Mesodermal cell (in vitro differentiated cells): ENCODE data around the gene PPP1R13L.
"Not testable (repeated sequence)": the region's sequence is repeated elsewhere in the genome, so short reads cannot be mapped to it uniquely, and the experiment has no call there.

Source experiments
- H3K27ac ChIP-seq: 2 replicates; pipeline ENCODE4 v1.7.0; 2013; ENCODE audit warnings: mild to moderate bottlenecking, low read depth, low read length, moderate library complexity; ENCODE audit not compliant: severe bottlenecking
- H3K36me3 ChIP-seq: 2 replicates; pipeline ENCODE4 v1.7.1; 2013; ENCODE audit warnings: mild to moderate bottlenecking, low read length, moderate library complexity; ENCODE audit not compliant: control insufficient read depth, insufficient read depth
- H3K4me1 ChIP-seq: one replicate; pipeline ENCODE4 v1.7.1; 2013; ENCODE audit warnings: mild to moderate bottlenecking, low read length; ENCODE audit not compliant: insufficient read depth, control insufficient read depth, poor library complexity, severe bottlenecking
- H3K4me3 ChIP-seq: 2 replicates; pipeline ENCODE4 v1.7.0; 2013; ENCODE audit warnings: low read length, control low read depth, mild to moderate bottlenecking; ENCODE audit not compliant: insufficient read depth, poor library complexity, severe bottlenecking; ENCODE audit errors: extremely low read depth
- H3K9me3 ChIP-seq: 2 replicates; pipeline ENCODE4 v1.7.1; 2013; ENCODE audit warnings: mild to moderate bottlenecking, low read length, moderate library complexity; ENCODE audit not compliant: control insufficient read depth
- WGBS, 2 experiments: methylation state at CpG; one replicate each; pipeline ENCODE4 v1.1.5; 2013; ENCODE audit warnings: missing lambda C conversion rate in 2 of 2; ENCODE audit not compliant: insufficient coverage in 2 of 2; 5-methylcytosine and 5-hydroxymethylcytosine counted together

Gene PPP1R13L

DNA sequence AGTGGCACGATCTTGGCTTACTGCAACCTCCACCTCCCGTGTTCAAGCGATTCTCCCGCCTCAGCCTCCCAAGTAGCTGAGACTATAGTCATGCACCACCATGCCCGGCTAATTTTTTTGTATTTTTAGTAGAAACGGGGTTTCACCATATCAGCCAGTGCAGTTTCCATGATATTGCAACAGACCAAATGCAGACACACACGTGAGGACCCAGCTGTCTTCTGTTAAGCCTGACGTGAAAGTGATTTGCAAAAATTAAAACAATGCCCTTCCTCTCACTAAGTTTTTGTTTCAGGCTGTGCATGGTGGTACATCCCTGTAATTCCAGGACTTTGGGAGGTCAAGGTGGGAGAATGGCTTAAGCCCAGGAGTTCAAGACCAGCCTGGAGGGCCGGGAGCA lies 26.1 kb upstream of the PPP1R13L start:
- not testable (repeated sequence) for H3K27ac ChIP-seq, H3K4me1 ChIP-seq, H3K4me3 ChIP-seq, H3K36me3 ChIP-seq, H3K9me3 ChIP-seq
- 88 to 91% methylated on average over 6 to 9 of the region's 9 CpGs for whole genome bisulfite sequencing, 2 experiments

DNA sequence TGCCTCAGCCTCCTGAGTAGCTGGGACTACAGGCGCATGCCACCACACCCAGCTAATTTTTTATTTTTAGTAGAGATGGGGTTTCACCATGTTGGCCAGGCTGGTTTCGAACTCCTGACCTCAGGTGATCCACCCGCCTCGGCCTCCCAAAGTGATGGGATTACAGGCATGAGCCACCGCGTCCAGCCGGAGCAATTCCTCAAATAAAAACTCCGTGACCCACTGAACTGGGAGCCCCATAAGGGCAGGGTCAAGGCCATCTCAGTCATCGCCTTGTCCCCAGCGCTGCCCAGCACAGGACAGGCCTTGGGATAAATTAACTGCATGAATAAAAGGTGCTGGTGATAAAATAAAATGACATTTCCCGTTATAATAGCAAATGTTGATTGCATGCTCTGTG lies 25.0 kb upstream of the PPP1R13L start:
- H3K27ac ChIP-seq, H3K36me3 ChIP-seq, H3K9me3 ChIP-seq, H3K4me3 ChIP-seq: not testable (repeated sequence)
- WGBS, 2 experiments, result 83 to 89% methylated on average over 7 to 9 of the region's 11 CpGs
- H3K4me1 ChIP-seq, result peaks cover 13% of the 10 kb centered on the region

DNA sequence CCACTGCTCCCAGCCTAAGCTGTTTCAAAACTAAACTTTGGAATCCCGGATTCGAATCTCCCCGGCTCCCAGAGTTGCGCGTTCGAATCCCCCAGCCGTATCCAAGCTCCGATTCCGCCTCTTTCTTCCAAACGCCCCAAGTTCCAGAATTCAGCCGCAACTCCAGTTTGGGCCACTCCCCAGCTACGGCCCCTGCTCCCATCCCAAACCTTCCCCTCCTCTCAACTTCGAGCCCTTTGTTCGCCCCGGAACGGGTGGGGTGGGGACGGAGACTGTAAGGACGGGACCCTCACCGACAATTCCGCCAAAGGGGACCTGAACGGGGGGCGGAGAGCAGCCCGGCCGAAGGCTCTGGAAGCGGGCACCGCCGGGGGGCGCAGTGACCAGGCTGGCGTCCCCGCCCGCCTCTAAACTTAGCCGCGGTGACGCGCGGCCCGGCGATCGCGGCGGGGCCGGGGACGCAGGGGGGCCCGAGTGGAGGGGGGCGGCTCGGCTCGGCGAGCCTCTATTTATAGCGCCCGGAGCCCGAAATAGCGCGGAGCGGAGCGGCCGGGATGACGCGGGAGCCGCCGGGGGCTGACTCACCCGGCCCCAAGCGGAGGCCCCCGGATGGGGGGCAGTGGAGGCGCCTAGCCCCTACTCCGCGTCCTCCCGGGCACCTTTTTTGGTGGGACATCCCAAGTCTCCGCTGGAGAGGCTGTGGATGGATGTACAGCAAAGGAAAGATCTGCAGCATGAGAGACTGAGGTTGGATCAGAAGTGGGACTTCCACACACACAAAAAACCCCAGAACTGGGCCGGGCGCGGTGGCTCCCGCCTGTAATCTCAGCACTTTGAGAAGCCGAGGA lies 23.7 kb upstream of the PPP1R13L start:
- peaks cover 13% of the 10 kb centered on the region for H3K4me1 ChIP-seq
- H3K27ac ChIP-seq, result peak overlapping the region; percentile 93
- WGBS, 2 experiments, result 6 to 7% methylated on average over 54 to 63 of the region's 73 CpGs
- no peaks in the 10 kb centered on the region for H3K9me3 ChIP-seq
- H3K4me3 ChIP-seq, result peak overlapping the region; percentile 48
- no peaks in the 10 kb centered on the region for H3K36me3 ChIP-seq

DNA sequence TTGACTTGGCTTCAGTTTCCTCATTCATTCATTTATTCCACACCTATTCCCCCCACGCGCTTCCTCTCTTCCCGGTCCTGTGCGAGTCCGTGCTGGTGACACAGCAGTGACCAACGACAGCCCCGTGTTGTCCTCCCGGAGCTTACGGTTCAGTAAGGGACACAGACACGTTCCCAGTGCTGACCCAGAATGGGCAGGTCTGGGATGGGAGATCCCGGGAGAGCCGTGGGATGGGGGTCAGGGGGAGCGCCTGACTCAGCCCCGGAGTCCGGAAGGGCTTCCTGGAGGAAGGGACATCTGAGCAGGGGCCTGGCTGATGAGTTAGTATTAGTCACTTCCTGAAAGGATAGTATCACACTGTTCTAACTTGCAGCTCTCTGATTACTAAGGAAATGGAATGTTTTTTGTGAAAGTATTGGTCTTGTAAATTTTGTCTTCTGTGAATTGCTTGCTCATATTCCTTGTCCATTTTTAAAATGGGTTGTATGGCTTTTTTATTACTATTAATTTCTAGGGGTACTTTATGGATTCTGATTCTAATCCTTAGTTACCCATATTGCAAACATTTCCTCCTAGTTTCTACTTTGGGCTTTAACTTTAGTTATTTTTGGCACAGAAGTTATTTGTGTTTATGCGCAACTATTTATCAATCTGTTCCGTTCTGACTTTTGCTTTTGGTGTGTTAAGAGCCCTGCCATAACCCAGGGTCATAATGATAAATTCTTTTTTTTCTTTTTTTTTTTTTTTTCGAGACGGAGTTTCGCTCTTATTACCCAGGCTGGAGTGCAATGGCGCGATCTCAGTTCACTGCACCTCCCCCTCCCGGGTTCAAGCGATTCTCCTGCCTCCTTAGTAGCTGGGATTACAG lies 19.6 kb upstream of the PPP1R13L start:
- H3K4me1 ChIP-seq, result peaks cover 19% of the 10 kb centered on the region
- peak overlapping the region; percentile 97 for H3K27ac ChIP-seq
- peaks cover 15% of the 10 kb centered on the region for H3K36me3 ChIP-seq
- no peaks in the 10 kb centered on the region for H3K9me3 ChIP-seq
- peak overlapping the region; percentile 72 for H3K4me3 ChIP-seq
- WGBS, 2 experiments, result 5 to 10% methylated on average over 16 to 20 of the region's 24 CpGs

DNA sequence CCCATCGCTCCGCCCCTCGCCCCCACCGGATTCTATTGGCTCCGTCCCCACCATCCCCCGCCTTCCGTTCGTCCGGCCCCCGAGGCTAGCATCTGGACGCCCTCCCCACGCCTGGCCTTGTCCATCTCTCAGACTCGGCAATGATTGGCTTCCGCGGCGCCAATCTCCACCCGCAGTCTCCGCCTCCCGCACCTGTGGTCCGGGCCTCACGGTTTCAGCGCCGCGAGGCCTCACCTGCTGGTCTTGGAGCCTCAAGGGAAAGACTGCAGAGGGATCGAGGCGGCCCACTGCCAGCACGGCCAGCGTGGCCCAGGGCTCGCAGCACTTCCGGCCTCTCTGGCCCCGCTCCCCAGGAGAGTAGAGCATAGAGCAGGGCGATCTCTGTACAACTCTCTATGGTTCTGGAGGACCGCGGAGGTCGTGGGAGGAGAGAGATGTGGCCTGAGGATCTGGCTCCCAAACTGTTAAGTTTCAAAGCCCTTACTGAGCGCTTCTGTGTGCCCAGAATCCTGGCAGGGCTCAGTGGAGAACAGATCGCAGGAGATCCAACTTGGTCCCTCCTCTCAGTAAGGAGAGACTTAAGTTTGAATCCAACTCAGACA lies 18.8 kb upstream of the PPP1R13L start, which contains the start of gene ERCC1:
Gene ERCC1, minus strand, starts transcription at position 329 of the 602 bp plus-strand sequence. CDS start 543 bp downstream, outside the sequence.
- Histone ChIP-seq H3K4me1 (peaks cover 15% of the 10 kb centered on the region), H3K36me3 (peaks cover 22% of the 10 kb centered on the region), H3K4me3 (peak within 1 kb of the TSS; percentile 72), H3K9me3 (no peaks in the 10 kb centered on the region), H3K27ac (peak within 1 kb of the TSS; percentile 97)
- 0 to 1% methylated on average over 24 to 37 of the region's 37 CpGs for WGBS, 2 experiments

DNA sequence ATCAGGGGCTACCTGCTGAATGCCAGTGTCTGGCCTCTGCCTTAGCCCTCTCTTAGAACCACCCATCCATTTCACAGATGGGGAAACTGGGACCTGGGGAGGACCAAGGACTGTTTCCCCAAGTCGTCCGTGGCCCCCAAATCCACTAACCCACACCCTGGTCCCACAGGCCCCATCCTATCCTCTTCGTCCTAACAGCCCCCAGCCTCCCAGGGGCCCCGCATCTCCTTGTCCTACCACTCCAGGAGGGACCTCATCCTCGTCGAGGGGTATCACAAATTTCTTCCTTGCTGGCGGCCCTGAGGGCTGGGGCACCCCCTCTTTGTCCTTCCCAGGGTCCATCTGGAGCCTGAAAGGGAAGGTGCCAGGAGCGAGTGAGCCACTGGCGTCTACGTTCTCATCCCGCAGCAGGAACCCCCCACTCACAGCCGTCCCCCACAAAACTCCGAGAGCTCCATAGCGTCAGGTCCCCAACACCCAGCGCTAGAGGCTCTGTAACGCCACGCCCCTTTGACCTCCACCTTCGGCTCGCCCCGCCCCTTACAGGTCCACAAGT lies 18.2 kb upstream of the PPP1R13L start:
- 14 to 19% methylated on average over 14 to 19 of the region's 20 CpGs for WGBS, 2 experiments
- H3K27ac ChIP-seq, result peak overlapping the region; percentile 97

DNA sequence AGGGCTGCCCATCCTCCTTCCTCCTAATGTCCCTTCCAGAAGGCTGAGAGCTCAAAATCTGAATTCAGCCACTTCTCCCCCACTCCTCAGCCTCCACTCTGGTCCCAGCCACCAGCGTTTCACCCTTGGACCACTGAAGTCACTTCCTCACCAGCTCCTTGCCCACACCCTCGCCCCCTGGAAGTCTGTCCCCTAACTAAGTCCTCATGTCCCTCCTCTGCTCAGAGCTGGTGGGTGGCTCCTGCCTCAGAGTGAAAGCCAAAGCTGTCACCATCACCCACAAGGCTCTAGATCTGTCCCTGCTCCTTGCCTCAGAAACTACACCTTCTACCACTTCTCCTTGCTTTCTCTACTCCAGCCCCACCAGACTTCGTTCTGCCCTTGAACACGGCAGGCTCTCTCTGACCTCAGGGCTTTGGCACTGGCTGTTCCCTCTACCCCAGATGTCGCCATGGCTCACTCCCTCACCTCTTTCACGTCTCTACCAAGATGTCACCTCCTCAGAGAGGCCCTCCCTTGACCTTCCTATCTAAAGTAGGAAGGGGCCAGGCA lies 17.2 kb upstream of the PPP1R13L start:
- H3K36me3 ChIP-seq, result peaks cover 38% of the 10 kb centered on the region
- peak overlapping the region; percentile 72 for H3K4me3 ChIP-seq
- H3K9me3 ChIP-seq, result no peaks in the 10 kb centered on the region
- 96 to 97% methylated on average over 5 to 6 of the region's 6 CpGs for WGBS, 2 experiments
- peaks cover 15% of the 10 kb centered on the region for H3K4me1 ChIP-seq
- no peak overlapping the region for H3K27ac ChIP-seq

More for the DNA sequence above, 18.2 kb upstream of the PPP1R13L start:
- H3K4me3 ChIP-seq, result peak overlapping the region; percentile 72
- peaks cover 27% of the 10 kb centered on the region for H3K36me3 ChIP-seq
- H3K4me1 ChIP-seq, result peaks cover 15% of the 10 kb centered on the region
- H3K9me3 ChIP-seq, result no peaks in the 10 kb centered on the region

DNA sequence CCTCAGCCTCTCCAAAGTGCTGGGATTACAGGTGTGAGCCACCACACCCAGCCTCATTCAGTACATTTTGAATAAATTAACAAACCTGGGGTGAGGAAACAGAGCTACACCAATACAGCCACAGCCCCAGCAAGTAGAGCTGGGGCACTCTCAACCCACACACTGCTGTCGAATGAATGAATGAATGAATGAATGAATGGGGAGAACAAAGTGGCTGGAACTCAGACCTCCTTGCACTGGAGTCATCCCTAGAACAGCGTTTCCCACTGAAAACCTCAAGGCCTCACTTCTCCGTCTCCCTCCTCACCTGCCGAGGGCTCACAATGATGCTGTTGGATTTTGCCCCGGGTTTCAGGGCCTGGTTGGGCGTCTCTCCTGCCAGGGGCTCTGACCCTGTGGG lies 16.0 kb upstream of the PPP1R13L start:
- Histone ChIP-seq H3K36me3 (peaks cover 49% of the 10 kb centered on the region), H3K27ac (no peak overlapping the region)
- WGBS, 2 experiments, result 97 to 98% methylated on average over 5 of the region's 6 CpGs

DNA sequence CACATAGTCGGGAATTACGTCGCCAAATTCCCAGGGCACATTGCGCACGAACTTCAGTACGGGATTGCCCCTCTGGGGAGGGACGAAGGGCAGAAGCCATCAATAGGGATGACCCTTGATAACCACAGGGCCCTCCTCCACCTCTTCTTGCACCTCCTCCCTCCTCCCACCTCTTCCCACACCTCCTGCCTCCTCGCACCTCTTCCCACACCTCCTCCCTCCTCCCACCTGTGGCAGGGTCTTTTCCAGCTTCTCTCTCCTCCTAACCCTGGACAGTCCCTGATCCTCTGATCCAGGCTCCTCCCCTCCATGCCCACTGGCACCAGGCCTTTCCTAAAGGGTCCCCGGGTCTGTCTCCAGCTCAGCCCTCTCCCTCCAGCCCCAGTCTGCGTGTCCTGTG lies 15.5 kb upstream of the PPP1R13L start:
- Histone ChIP-seq H3K36me3 (peaks cover 54% of the 10 kb centered on the region), H3K4me1 (peaks cover 11% of the 10 kb centered on the region), H3K27ac (no peak overlapping the region), H3K4me3 (no peak overlapping the region), H3K9me3 (no peaks in the 10 kb centered on the region)
- 98 to 99% methylated on average over 9 to 10 of the region's 10 CpGs for WGBS, 2 experiments

More for the DNA sequence above, 16.0 kb upstream of the PPP1R13L start:
- Histone ChIP-seq H3K9me3 (no peaks in the 10 kb centered on the region), H3K4me1 (peaks cover 15% of the 10 kb centered on the region), H3K4me3 (no peak overlapping the region)

DNA sequence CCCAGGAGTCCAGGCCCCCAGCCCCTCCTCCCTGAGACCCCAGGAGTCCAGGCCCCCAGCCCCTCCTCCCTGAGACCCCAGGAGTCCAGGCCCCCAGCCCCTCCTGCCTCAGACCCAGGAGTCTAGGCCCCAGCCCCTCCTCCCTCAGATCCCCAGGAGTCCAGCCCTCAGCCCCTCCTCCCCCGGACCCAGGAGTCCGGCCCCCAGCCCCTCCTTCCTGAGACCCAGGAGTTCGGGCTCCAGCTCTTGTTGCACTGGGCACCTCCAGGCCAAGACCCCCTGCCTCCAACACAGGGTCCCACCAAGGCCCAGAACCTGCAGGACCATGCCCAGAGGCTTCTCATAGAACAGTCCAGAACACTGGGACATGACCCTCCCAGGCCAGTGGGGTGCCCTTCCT lies 15.0 kb upstream of the PPP1R13L start:
- 75% methylated on average over 2 of the region's 3 CpGs; no CpG with 5 or more reads in 1 of the 2 experiments for WGBS, 2 experiments
- peaks cover 57% of the 10 kb centered on the region for H3K36me3 ChIP-seq
- H3K27ac ChIP-seq, result no peak overlapping the region
- no peak overlapping the region for H3K4me3 ChIP-seq
- no peaks in the 10 kb centered on the region for H3K9me3 ChIP-seq
- H3K4me1 ChIP-seq, result peaks cover 10% of the 10 kb centered on the region
